Karpas-422 (cell line): ENCODE data around the gene OR51A4. TPM values are rescaled to one million over a fixed set of nuclear protein-coding genes. Genes with fewer than 3 reads are reported as not detected.
"Not testable (repeated sequence)": the region's sequence is repeated elsewhere in the genome, so short reads cannot be mapped to it uniquely, and the experiment has no call there.

ENCODE experiments used
- DNase-seq: peaks from one replicate; pipeline ENCODE4 v3.0.0-alpha.2; 2015
- H2AFZ ChIP-seq: fragments of 200-600 bp; sonication (generic); 2 replicates; pipeline ENCODE4 v1.6.1; 2014; ENCODE audit warnings: antibody characterized with exemption, low read length, mixed read lengths
- H3K27ac ChIP-seq: fragments of 200-600 bp; sonication (generic); 2 replicates; pipeline ENCODE4 v1.5.1; 2014; ENCODE audit warnings: mild to moderate bottlenecking, low read length, moderate library complexity
- H3K27me3 ChIP-seq: fragments of 200-600 bp; sonication (generic); 2 replicates; pipeline ENCODE4 v1.6.1; 2014; ENCODE audit warnings: low read length, mixed read lengths
- H3K36me3 ChIP-seq: fragments of 200-600 bp; sonication (generic); 2 replicates; pipeline ENCODE4 v1.6.1; 2014; ENCODE audit warnings: low read length, mixed read lengths; ENCODE audit not compliant: insufficient read depth
- H3K4me1 ChIP-seq: fragments of 200-600 bp; sonication (generic); 2 replicates; pipeline ENCODE4 v1.6.1; 2014; ENCODE audit warnings: mild to moderate bottlenecking, low read length, mixed read lengths
- H3K4me2 ChIP-seq: fragments of 200-600 bp; sonication (generic); 2 replicates; pipeline ENCODE4 v1.6.1; 2014; ENCODE audit warnings: low read length, low read depth, mild to moderate bottlenecking; ENCODE audit not compliant: poor library complexity, severe bottlenecking
- H3K4me3 ChIP-seq: fragments of 200-600 bp; sonication (generic); 2 replicates; pipeline ENCODE4 v1.5.1; 2014; ENCODE audit warnings: mild to moderate bottlenecking, antibody characterized with exemption, low read length, mixed read lengths
- H3K79me2 ChIP-seq: fragments of 200-600 bp; sonication (generic); 2 replicates; pipeline ENCODE4 v1.6.1; 2014; ENCODE audit warnings: mild to moderate bottlenecking, low read length, mixed read lengths
- H3K9ac ChIP-seq: fragments of 200-600 bp; sonication (generic); 2 replicates; pipeline ENCODE4 v1.6.0; 2014; ENCODE audit warnings: low read length
- H3K9me2 ChIP-seq: fragments of 200-600 bp; sonication (generic), shearing (Covaris generic); replicated peaks from 2 replicates; pipeline ENCODE4 v1.6.0; 2014; ENCODE audit warnings: mild to moderate bottlenecking, low read length, moderate library complexity; ENCODE audit not compliant: insufficient read depth
- H3K9me3 ChIP-seq: fragments of 300-700, 200-600 bp; sonication (generic); 2 replicates; pipeline ENCODE4 v1.6.1; 2014; ENCODE audit warnings: low read length, mixed read lengths
- H4K20me1 ChIP-seq: fragments of 200-600 bp; sonication (generic); 2 replicates; pipeline ENCODE4 v1.6.1; 2014; ENCODE audit warnings: mild to moderate bottlenecking, antibody characterized with exemption, low read length, low read depth; ENCODE audit not compliant: insufficient read depth
- total RNA-seq: library from RNA; depleted of rRNA; stranded (reverse); fragments of >200 nt; shearing (Covaris generic); gene quantifications from 2 replicates; pipeline ENCODE4 v1.2.3, GENCODE V29; 2014; ENCODE audit warnings: low replicate concordance

The OR51A4 gene
- total RNA-seq, 1 experiment from 2014 or later = not detected

DNA sequence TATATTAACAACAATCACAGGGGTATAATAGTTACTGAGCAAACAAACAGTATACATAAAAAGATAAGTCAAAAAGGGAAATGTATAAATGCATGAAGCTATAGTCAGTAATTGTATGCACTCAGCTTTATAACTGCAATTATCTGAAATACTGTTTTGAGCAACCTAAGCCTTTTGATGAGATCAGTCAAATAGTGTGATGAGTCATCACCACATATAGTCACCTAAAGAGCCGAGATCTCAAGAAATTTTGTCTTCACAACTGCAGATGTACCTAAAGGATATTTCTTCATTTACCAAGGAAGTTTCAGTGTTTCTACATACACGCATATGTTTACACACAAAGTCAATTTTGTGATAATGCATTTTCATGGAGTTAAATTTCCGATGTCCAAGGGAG, 13.5 kb upstream of the OR51A4 start:
- no peaks in the 10 kb centered on the region for H4K20me1 ChIP-seq
- H3K27ac ChIP-seq = no peak overlapping the region
- DNase-seq = no peak
- H3K4me1 ChIP-seq = no peaks in the 10 kb centered on the region
- no peak overlapping the region for H3K4me2 ChIP-seq
- H3K9ac ChIP-seq = no peak overlapping the region
- H3K36me3 ChIP-seq = no peaks in the 10 kb centered on the region
- H3K27me3 ChIP-seq = no peaks in the 10 kb centered on the region
- no peak overlapping the region for H2AFZ ChIP-seq
- H3K9me3 ChIP-seq = no peaks in the 10 kb centered on the region
- no peaks in the 10 kb centered on the region for H3K79me2 ChIP-seq
- H3K4me3 ChIP-seq = no peak overlapping the region
- no peaks in the 10 kb centered on the region for H3K9me2 ChIP-seq

DNA sequence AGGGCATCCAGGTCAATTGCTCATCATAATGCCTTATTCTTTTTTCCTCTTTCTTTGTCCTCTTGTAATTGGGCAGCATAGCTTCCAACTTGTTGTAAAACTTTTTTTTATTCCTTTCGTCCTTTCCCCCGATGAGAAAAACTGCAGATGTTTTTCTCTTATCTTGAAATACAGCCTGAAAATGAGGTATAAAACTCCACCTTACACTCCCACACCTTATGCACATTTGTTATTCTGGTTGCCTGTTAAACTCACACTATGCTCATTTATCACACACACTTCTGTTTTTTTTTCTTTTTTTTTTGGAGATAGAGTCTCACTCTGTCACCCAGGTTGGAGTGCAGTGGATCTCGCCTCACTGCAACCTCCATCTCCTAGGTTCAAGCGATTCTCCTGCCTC, 10.0 kb upstream of the OR51A4 start:
- Histone ChIP-seq H3K4me1 (no peaks in the 10 kb centered on the region), H3K9ac (no peak overlapping the region), H3K9me2 (no peaks in the 10 kb centered on the region), H3K36me3 (no peaks in the 10 kb centered on the region), H3K27ac (no peak overlapping the region), H3K4me2 (no peak overlapping the region), H3K9me3 (no peaks in the 10 kb centered on the region), H2AFZ (no peak overlapping the region), H4K20me1 (no peaks in the 10 kb centered on the region), H3K79me2 (no peaks in the 10 kb centered on the region), H3K27me3 (no peaks in the 10 kb centered on the region), H3K4me3 (no peak overlapping the region)
- DNase-seq = no peak

DNA sequence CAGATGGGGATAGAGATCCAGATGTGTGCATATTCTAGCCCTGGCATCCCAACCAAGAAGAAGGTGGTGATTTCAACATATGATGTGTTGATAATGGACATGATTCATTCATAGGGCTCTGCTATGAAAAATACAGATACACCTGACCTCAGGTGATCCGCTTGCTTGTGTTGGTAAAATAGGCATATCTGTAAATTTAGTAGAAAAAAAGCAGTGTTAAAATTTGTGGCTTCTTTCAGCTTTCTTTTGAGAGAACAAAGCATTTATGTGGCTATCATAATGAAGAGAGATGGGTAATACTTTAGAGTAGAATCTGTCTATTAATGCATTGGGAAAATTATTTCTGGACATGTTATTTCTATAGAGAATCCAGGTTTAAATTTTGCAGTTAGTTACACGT, 8.2 kb upstream of the OR51A4 start, which contains the start of gene OR51A2:
OR51A2 (minus strand) TSS at position 101 of the 400 bp plus-strand sequence; CDS start at position 101, 0 bp downstream.
- not testable (repeated sequence) for H3K4me3 ChIP-seq, H3K79me2 ChIP-seq, H3K9ac ChIP-seq, H3K4me1 ChIP-seq, H4K20me1 ChIP-seq, H3K36me3 ChIP-seq, H3K27ac ChIP-seq, H3K9me2 ChIP-seq, DNase-seq, H3K9me3 ChIP-seq, H3K4me2 ChIP-seq, H2AFZ ChIP-seq, H3K27me3 ChIP-seq

DNA sequence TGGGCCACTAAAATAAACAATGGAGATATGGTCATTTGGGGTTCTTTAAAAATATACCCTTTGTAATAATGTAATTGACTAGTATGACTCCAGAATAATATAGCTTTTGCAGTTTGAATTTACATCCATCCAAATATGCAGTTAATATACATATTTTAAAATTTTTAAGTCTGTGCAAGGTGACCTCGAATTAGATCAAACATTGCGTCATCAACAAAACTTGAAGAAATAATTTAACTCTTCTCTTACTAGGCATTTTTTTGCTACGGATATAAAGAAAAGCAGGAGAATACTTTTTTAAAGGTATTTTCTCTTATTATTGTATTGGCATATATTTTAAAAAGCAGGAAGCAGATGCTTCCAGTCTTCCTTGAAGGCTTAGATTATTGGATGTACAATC, 10.7 kb downstream of the OR51A4 start:
- no peak overlapping the region for H3K27ac ChIP-seq
- no peaks in the 10 kb centered on the region for H3K79me2 ChIP-seq
- H2AFZ ChIP-seq = no peak overlapping the region
- H3K9ac ChIP-seq = no peak overlapping the region
- no peak for DNase-seq
- no peaks in the 10 kb centered on the region for H3K4me1 ChIP-seq
- H3K27me3 ChIP-seq = no peaks in the 10 kb centered on the region
- H3K9me3 ChIP-seq = no peaks in the 10 kb centered on the region
- no peaks in the 10 kb centered on the region for H3K9me2 ChIP-seq
- H3K36me3 ChIP-seq = no peaks in the 10 kb centered on the region
- no peak overlapping the region for H3K4me2 ChIP-seq
- no peak overlapping the region for H3K4me3 ChIP-seq
- no peaks in the 10 kb centered on the region for H4K20me1 ChIP-seq

DNA sequence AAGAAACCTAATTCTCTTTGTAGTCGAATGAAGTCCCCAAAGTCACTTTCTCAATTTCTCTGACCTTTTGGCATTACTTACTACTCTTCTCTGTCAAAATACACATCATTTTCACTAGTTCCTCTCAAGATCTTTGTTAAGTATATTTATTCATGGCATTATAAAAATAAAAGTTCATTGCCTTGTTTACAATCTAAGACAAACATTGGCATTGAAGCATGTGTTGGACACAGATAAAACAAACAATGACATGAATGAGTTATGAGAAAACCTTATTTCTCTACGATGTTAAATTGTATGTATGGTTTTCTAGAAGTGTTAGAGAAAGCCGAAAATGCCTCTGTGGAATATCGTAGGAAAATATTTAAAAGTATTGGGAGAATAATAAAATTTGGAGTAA, 14.7 kb downstream of the OR51A4 start:
- Histone ChIP-seq H3K79me2 (no peaks in the 10 kb centered on the region), H3K4me1 (no peaks in the 10 kb centered on the region), H3K36me3 (no peaks in the 10 kb centered on the region), H3K4me2 (no peak overlapping the region), H3K27me3 (no peaks in the 10 kb centered on the region), H3K9me2 (no peaks in the 10 kb centered on the region), H4K20me1 (no peaks in the 10 kb centered on the region), H3K4me3 (no peak overlapping the region), H3K9ac (no peak overlapping the region), H3K9me3 (no peaks in the 10 kb centered on the region), H3K27ac (no peak overlapping the region), H2AFZ (no peak overlapping the region)
- no peak for DNase-seq

DNA sequence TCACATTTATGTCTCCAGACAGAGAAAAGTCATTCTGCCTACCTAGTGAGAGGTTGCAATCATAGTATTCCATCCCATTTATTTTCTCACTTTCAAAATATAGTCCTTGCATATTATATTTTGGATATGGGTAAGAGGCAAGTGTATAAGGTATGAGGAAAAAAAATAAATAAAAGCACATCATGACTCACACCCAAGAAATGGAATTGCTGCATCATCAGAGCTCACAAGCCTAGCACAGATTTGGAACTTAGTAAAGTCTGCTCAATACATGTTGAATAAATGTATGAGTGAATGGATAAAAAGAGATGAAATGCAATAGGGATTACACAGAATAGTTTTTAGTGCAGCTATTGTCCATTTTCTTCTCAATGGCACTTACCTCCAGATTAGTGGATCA, 20.8 kb downstream of the OR51A4 start:
- no peaks in the 10 kb centered on the region for H3K9me2 ChIP-seq
- no peak overlapping the region for H3K4me3 ChIP-seq
- H4K20me1 ChIP-seq = no peaks in the 10 kb centered on the region
- no peaks in the 10 kb centered on the region for H3K27me3 ChIP-seq
- H2AFZ ChIP-seq = no peak overlapping the region
- no peak overlapping the region for H3K9ac ChIP-seq
- no peak for DNase-seq
- H3K4me1 ChIP-seq = no peaks in the 10 kb centered on the region
- no peak overlapping the region for H3K27ac ChIP-seq
- H3K9me3 ChIP-seq = no peaks in the 10 kb centered on the region
- H3K4me2 ChIP-seq = no peak overlapping the region
- no peaks in the 10 kb centered on the region for H3K79me2 ChIP-seq
- no peaks in the 10 kb centered on the region for H3K36me3 ChIP-seq

DNA sequence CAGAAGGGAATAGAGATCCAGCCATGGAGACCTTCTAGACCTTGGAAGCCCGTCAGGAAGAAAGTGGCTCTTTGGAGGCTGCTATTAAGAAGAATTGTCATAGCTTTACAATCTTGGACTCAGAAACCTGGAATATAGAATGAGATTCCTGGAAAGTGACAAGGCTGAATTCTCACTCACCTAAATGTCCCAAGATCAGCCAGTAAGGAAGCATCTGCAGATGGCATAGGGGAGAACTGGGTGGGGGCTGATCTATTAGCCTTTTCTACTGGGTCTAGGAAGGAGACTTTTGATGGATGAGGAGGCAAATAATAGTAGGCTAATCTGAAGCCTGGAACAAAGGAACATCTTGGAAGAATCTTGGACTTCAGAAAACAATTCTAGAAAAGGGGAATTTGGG, 23.2 kb downstream of the OR51A4 start, which contains the start of gene OR51G1:
OR51G1 (minus strand) TSS at position 101 of the 400 bp plus-strand sequence; CDS start at position 101, 0 bp downstream.
- Histone ChIP-seq H3K4me2 (no peak within 1 kb of the TSS), H3K9me2 (no peaks in the 10 kb centered on the region; the same call in 1 of the 2 replicates), H3K36me3 (no peaks in the 10 kb centered on the region), H3K4me1 (no peaks in the 10 kb centered on the region), H3K9ac (no peak within 1 kb of the TSS), H2AFZ (no peak within 1 kb of the TSS), H3K27me3 (no peaks in the 10 kb centered on the region), H3K4me3 (no peak within 1 kb of the TSS), H3K27ac (no peak within 1 kb of the TSS), H4K20me1 (no peaks in the 10 kb centered on the region), H3K9me3 (no peaks in the 10 kb centered on the region), H3K79me2 (no peaks in the 10 kb centered on the region)
- no peak for DNase-seq

DNA sequence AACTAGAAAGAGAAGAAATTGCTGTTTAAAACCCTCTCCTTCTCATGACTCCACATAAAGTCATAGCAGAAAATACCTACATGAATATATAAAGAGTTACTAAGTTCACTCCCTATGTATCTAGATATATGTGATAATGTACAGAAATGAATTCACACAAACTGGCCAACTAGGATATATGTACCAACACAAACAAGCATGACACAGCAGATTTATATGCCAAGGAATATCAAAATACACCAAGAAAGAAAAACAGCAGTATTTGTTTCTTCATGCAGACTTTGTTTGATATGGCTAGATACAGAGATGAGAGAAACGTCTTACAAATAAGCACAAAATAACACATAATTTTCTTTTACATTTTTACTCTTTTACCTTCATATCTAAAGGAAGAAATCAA, 25.1 kb downstream of the OR51A4 start:
- DNase-seq = no peak
- Histone ChIP-seq H3K27me3 (no peaks in the 10 kb centered on the region), H4K20me1 (no peaks in the 10 kb centered on the region), H3K27ac (no peak overlapping the region), H3K4me3 (no peak overlapping the region), H3K9ac (no peak overlapping the region), H2AFZ (no peak overlapping the region), H3K4me1 (no peaks in the 10 kb centered on the region), H3K36me3 (no peaks in the 10 kb centered on the region), H3K4me2 (no peak overlapping the region), H3K79me2 (no peaks in the 10 kb centered on the region), H3K9me2 (no peaks in the 10 kb centered on the region; the same call in 1 of the 2 replicates), H3K9me3 (no peaks in the 10 kb centered on the region)

DNA sequence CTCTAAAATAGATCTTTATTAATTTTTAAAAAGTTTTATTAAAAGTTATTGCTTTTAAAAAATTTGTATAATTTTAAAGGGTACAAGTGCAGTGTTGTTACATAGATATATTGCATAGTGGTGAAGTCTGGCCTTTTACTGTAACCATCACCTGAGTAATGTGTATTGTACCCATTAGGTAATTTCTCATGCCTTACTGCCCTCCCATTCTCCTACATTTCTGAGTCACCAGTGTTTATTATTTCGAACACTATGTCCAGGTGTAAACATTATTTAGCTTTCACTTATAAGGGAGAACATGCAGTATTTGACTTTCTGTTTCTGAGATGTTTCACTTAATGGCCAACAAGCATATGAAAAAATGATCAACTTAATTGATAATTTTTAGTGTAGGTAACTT, 25.6 kb downstream of the OR51A4 start:
- no peak overlapping the region for H3K4me2 ChIP-seq
- no peaks in the 10 kb centered on the region for H3K36me3 ChIP-seq
- H3K4me1 ChIP-seq = no peaks in the 10 kb centered on the region
- H2AFZ ChIP-seq = no peak overlapping the region
- H3K27me3 ChIP-seq = no peaks in the 10 kb centered on the region
- no peaks in the 10 kb centered on the region for H4K20me1 ChIP-seq
- no peak for DNase-seq
- no peak overlapping the region for H3K9ac ChIP-seq
- H3K9me2 ChIP-seq = no peaks in the 10 kb centered on the region; the same call in 1 of the 2 replicates
- H3K9me3 ChIP-seq = no peaks in the 10 kb centered on the region
- no peak overlapping the region for H3K4me3 ChIP-seq
- H3K27ac ChIP-seq = no peak overlapping the region
- H3K79me2 ChIP-seq = no peaks in the 10 kb centered on the region
